Adrenal gland (tissue), 5 donors: Measurements from ENCODE around the gene TEX36.

Experiments
- CTCF ChIP-seq, 6 experiments: fragments of 450-650 bp in 4 of 6; fragments of 200-600 bp in 2 of 6; sonication (generic) in 1 of 6; IDR thresholded peaks; 1 replicate in 5 of 6; 2 replicates in 1 of 6; pipeline versions ENCODE4 v1.5.1 to v1.8.0; 2016 to 2021; ENCODE audit warnings: antibody characterized with exemption in 6 of 6, mild to moderate bottlenecking in 2 of 6, moderate library complexity in 1 of 6
- POLR2A ChIP-seq, 2 donors: fragments of 450-650 bp; IDR thresholded peaks; one replicate each; pipeline ENCODE4 v1.6.1; 2017; ENCODE audit warnings: antibody characterized with exemption in 2 of 2, mild to moderate bottlenecking in 2 of 2, moderate library complexity in 1 of 2
- donor health status: DM: no; HTN: no; CAD: no.

GRCh38 chr10:125693524-125693847 is 10.5 kb upstream of the TEX36 start:
- no peak for TF ChIP-seq CTCF (IDR thresholded peaks at IDR 0.05)
- no peak for TF ChIP-seq POLR2A (IDR thresholded peaks at IDR 0.05)
